ENCODE data around the gene GCA. TPM values are rescaled to one million over a fixed set of nuclear protein-coding genes. Genes with fewer than 3 reads are reported as not detected.

The GCA gene
- total and polyA plus RNA-seq, 2 of the 13 experiments (the other 11 are each of a cell fraction or from before 2014, with no cell fraction given) = 42.0 to 48.3 TPM

- TF ChIP-seq AFF4 (CRISPR knock-in tag; IDR thresholded peaks at IDR 0.05) (no peak), ZSCAN5A (CRISPR knock-in tag; IDR thresholded peaks at IDR 0.05; ENCODE audit: borderline replicate concordance) (no peak), ZBTB4 (CRISPR knock-in tag; IDR thresholded peaks at IDR 0.05; ENCODE audit: borderline replicate concordance) (no peak), ZNF354B (CRISPR knock-in tag; IDR thresholded peaks at IDR 0.05) (no peak), NAIF1 (CRISPR knock-in tag; IDR thresholded peaks at IDR 0.05; ENCODE audit: borderline replicate concordance) (no peak), CEBPB (IDR thresholded peaks at IDR 0.05; ENCODE audit: borderline replicate concordance, low read depth, low read length) (no peak), PHF21A (CRISPR knock-in tag; IDR thresholded peaks at IDR 0.05) (no peak), CSRNP2 (CRISPR knock-in tag; conservative IDR thresholded peaks at IDR 0.05; ENCODE audit: low read depth) (no peak), IRF1 (CRISPR knock-in tag; IDR thresholded peaks at IDR 0.05; ENCODE audit: low read depth) (peak; percentile 95; the same call in 1 of the 2 replicates), RELA (CRISPR knock-in tag; IDR thresholded peaks at IDR 0.05) (0 out of 2 replicates have a peak, but pooled peaks have one; percentile 22), ZIK1 (CRISPR knock-in tag; IDR thresholded peaks at IDR 0.05; ENCODE audit: borderline replicate concordance, low read depth) (no peak), HOXD1 (CRISPR knock-in tag; IDR thresholded peaks at IDR 0.05) (no peak), ATAD3A (CRISPR knock-in tag; IDR thresholded peaks at IDR 0.05) (no peak), SIN3B (IDR thresholded peaks at IDR 0.05; ENCODE audit: low read length) (peak; percentile 56; the same call in 1 of the 2 replicates), SMAD1 (CRISPR knock-in tag; IDR thresholded peaks at IDR 0.05; ENCODE audit: borderline replicate concordance, low read depth) (no peak), GLI4 (CRISPR knock-in tag; IDR thresholded peaks at IDR 0.05; ENCODE audit: borderline replicate concordance) (no peak), RBFOX2 (IDR thresholded peaks at IDR 0.05; ENCODE audit: low read depth, low read length) (peak; percentile 70; the same call in 1 of the 2 replicates)
Observed at GRCh38 chr2:162318328-162319180, 25.4 kb upstream of the GCA start, which contains the start of gene IFIH1 (continued).
